HG02571 (cell line): ENCODE results near the gene YPEL1.
"Not testable (repeated sequence)": the region's sequence is repeated elsewhere in the genome, so short reads cannot be mapped to it uniquely, and the experiment has no call there.

ENCODE experiments used
- ATAC-seq: cut with Tn5 transposase; IDR thresholded peaks from one replicate; pipeline ENCODE4 v1.9.1; 2021; ENCODE audit warnings: mild to moderate bottlenecking, moderate library complexity; ENCODE audit not compliant: unreplicated experiment

The YPEL1 gene

DNA sequence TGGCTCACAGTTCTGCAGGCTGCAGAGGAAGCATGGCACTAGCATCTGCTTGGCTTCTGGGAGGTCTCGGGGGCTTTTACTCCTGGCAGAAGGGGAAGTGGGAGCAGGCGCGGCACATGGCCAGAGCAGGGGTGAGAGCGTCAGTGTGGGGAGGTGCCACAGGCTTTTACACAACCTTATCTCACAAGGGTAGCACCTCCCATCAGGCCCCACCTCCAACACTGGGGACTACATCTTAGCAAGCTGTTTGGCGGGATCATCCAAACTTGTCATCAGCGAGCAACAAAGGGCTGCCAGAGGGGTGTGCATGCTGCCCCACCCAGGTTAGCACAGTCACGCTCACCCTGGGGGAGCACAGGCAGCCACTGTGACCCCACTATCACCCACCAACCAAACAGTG lies 18.9 kb upstream of the YPEL1 start:
- no peak for ATAC-seq

DNA sequence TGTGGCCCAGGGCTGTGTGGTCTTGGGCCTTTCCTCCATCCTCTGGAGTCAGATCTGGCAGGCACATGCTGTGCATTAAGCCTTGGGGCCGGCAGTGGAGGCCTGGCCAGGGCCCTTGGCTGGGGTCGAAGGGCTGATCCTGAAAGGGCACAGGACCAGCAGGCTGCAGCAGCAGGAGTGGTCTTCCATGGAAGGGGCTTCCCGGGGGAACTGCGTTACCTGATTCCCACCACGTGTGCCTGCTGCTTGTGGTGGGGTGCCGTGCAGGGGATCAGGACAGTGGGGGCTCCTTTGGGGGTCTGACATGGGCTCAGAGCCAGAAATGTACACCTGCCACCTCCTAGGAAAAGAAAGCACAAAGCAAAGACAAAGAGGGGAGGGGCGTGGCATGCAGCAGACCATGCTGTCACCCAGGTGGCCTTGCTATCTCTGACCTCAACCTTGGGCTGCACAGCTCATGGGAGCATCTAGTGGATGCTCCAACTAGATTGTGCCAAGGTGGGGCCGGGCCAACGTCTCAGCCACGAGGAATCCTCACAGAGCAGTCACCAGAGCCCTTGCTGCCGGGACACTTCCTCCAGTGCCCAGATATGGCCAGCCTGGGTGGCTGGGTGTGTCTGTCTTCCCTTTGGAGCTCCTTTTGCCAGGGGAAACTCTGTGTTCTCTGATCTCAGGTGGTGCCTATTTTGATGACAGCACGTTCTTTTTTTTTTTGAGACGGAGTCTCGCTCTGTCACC lies 17.9 kb upstream of the YPEL1 start:
- no peak for ATAC-seq

DNA sequence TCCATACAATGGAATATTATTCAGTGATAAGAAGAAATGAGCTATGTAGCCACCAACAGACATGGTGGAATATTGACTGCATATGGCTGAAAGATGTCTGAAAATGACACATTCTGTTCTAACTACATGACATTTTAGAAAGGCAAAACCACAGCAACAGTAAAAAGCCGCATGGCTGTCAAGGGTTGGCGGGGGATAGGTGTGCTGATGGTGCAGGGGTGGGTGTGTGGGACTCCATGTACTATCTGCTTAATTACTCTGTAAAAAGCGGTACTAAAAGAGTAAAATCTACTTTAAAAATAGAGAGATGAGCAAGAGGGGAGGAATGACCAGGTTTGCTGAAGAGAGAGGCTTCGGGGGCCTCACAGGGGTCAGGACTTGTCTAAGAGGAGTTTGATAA lies 16.7 kb upstream of the YPEL1 start:
- ATAC-seq, result no peak

DNA sequence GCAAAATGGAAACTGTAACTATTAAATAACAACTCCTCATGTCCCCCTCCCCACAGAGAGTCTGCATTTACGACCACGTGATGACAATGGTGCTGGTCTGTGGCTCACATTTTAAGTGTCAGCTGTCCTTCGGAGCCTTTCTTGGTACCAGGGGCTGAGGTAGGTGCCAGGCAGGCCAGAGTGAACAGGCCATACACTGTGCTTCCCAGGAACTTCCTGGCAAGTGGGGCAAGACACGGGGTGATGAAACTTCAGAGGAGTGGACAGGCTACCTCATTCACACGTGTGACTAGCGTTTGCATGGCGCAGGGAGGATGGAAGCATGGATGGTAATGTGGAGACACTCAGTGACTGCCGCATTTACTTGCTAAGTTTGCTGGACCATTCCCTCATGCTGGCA lies 10.4 kb upstream of the YPEL1 start:
- no peak for ATAC-seq

DNA sequence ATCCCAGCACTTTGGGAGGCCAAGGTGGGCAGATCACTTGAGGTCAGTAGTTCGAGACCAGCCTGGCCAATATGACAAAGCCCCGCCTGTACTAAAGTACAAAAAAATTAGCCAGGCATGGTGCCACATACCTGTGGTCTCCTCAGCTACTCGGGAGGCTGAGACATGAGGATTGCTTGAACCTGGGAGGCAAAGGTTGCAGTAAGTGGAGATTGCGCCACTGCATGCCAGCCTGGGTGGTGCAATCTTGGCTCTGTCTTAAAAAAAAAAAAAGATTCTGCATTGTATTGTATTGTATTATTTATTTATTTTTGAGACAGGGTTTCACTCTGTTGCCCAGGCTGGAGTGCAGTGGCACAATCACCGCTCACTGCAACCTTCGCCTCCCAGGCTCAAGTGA lies 9.3 kb upstream of the YPEL1 start:
- ATAC-seq, result not testable (repeated sequence)

DNA sequence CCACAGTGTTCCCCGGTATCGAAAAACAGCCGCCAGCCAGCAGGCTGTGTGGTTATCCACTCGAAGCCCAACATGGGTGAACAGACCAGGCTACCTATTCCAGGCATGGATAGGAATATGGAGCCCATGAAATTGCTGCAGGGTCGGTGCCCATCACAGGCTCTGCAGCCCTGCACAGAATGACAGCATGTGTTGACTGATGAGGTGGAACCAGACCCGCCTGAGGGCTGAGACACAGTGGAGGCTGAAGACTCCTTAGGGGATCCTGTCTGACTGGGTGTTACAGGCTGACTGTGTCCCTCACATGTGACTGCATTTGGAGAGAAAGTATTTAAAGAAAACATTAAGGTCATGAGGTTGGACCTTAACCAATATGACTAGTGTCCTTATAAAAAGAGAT lies 6.2 kb upstream of the YPEL1 start:
- ATAC-seq, result no peak

DNA sequence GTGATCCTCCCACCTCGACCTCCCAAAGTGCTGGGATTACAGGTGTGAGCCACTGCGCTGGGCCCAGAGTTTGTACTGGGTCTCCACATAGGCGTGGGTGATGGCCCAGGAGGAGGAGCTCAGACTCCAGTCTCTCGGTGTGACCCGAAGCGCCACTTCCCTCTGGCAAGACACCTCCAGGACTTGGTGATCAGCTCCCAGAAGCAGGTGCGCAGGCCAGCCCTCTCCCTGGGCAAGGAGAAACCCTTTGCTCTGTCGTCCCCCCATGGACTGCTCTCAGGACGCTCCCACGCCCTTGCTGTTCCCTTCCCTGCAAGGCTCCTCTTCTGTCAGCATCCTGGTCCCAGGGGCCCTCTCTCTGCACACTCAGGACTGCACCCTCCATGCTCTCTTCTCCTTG lies 5.5 kb upstream of the YPEL1 start:
- no peak for ATAC-seq

DNA sequence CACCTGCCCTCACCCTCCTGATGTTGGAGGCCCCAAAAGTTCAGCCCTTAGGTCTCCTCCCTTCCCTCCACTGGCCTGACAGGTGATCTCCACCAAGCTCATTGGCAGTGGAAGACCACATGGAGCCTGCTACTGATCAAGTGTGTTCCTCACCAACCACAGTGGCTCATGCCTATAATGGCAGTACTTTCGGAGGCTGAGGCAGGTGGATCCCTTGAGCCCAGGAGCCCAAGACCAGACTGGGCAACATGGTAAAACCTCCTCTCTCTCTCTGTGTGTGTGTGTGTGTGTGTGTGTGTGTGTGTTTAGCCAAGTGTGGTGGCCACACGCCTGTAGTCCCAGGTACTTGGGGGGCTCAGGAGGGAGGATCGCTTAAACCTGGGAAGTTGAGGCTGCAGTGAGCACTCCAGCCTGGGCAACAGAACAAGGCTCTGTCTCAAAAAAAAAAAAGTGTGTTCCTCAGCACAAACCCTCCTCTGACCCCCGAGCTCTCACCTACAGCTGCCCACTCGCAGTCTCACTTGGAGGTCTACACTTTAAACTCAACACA lies 4.3 kb upstream of the YPEL1 start:
- no peak for ATAC-seq

DNA sequence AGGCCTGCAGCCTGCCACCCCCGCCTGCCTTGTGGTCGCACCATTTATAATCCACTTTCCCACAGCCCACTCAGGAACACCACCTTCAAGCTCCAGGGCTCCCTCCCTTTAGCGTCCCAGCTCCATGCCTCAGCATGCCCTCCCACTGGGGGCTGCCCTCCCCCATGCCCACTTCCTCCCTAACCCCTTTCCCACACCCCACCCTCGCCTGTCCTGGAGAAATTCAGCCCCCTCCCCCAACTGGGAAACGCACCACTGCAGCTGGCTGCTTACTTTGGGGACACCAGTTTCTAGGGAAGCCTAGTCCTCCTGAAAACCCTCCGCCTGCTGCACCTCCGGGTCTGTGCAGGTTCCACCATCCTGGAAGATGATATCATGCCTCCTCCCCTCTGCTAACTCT lies 3.4 kb upstream of the YPEL1 start:
- no peak for ATAC-seq

DNA sequence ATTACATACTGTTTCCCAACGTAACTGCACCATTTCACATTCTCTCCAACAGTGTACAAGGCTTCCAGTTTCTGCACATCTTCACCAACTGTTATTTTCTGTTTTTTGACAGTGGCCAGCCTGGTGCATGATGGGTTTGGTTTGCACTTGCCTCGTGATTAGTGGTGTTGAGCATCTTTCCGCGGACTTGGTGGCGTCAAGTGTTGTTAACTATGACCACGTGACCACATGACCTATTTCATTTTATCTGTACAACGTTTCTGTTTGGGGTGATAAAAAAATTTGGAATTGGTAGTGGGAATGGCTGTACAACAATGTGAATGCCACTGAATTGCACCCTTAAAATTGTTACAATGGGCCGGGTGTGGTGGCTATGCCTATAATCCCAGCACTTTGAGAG lies 2.5 kb upstream of the YPEL1 start:
- no peak for ATAC-seq

DNA sequence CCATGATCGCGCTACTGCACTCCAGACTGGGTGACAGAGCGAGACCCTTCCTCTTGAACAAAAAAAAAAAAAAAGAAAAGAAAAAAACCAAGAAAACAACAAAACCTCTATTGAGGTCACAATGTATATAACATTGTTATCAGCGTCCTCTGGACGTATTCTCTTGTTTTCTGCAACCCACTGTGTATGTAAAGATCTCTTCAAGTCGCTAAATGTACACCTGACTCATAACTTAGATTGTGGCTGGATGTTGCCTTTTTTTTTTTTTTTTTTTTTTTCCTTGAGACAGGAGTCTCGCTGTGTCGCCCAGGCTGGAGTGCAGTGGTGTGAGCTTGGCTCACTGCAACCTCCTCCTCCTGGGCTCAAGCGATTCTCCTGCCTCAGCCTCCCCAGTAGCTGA lies 1.4 kb upstream of the YPEL1 start:
- ATAC-seq, result no peak

DNA sequence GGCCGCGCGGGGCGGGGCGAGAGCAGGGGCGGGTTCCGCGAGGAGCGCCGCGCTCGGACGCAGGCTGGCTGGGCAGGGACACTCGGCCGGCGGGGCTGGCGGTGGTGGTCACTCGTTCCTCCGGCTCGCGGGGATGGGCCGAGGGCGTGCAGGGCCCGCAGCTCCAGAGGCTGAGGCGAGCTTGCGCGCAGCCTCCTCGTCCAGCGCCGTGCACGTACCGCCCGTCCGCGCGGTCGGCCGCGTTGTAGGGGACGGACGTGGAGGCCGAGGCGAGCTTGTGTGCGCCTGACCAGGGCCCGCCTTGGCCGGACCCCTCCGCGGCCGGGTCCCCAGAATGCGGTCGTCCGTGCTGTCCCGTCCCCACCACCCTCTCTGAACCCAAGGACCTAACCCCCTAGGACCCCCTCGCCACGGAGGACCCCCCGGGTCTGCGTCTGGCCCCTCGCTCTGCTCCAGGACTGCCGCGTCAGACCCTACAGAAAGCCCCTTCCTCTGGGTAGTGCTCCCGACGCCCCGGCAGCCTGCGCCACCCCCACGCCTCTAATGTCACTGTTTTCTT lies 569 bp upstream of the YPEL1 start:
- no peak for ATAC-seq

DNA sequence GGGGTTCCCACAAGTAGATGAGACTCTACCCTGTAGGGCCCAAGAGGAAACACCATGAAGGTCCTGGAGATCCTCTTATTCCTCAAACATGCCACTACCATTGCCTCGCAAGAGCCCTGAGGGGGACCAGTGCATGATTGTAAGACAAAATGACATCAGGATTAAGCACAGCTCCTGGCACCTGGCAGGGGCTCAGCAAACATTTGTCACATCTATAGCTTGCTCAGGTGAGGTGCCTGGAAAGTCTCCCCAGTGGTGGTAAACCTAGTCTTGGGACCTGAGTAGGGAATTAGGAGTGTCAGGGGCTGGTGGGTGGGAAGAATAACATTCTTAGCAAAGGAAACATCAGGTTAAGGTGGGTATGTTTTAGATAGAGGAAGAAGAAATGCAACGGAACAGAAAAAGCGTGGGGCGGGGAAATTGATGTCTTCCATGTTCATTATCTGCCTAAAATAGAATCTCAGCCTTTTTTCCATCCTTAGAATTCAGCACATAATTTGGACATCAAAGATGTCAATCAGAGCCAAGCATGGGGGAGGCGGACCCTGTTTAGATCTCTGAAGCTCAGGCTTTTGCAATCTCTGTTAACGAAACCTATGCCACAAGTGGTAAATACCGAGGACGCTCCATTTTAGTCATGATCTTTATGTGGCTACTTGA lies 924 bp downstream of the YPEL1 start:
- no peak for ATAC-seq

DNA sequence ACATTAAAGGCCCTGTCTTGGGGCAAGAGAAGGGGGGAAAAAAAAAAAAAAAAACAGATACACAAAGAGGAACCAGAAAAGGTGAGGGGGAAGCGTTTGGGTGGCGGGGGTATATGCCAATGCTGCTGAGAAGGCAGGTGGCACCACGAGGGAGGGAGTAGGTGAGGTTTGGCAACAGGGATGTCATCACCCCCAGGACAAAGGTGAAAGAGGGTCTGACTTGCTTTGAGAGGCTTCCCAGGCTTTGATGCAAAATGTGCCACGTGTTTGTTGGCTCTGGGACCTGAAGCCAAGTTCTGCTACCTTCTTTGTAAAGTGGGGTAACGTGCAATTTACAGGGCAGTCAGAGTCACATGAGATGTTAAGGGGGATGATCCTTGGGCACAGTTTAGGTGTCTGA lies 4.1 kb downstream of the YPEL1 start:
- no peak for ATAC-seq

DNA sequence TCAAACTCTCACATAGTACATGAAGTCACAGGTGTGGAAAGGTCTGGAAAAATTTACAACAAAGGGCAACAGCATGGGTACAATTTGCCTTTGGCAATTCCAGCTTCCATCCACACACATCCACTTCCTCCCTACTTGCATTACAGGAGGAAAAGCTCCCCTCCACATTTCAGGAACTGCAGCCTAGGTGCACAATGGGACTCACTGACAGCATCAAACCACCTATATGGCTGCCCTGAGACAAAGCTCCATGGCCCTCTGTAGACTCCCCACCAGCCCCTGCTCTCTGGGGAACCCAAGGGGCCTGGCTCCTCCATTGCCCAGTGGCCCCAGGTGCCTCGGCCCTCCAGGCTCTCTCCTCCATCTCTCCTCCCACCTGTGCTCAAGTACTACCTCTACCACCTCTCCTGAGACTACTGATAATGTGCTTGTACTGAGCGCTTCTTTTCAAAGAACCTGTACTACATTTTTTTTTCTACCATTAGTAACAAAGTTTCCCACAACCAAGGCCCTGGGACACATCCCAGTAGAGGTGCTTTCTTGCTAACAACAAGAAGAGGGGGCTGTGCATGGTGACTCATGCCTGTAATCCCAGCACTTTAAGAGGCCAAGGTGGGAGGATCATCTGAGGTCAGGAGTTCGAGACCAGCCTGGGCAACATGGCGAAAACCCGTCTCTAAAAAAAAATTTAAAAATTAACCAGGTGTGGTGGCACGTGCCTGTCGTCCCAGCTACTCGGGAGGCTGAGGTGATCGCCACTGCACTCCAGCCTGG lies 4.9 kb downstream of the YPEL1 start:
- no peak for ATAC-seq

DNA sequence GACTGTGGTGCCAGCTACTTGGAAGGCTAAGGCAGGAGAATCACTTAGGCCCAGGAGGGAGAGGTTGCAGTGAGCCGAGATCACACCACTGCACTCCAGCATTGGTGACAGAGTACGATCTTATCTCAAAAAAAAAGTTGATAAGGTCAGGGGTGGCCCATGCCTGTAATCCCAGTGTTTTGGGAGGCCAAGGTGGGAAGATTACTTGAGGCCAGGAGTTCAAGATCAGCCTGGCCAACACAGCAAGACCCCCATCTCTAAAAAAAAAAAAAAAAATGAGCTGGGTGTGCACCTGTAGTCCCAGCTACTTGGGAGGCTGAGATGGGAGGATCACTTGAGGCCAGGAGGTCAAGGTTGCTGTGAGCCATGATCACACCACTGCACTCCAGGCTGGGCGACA lies 6.4 kb downstream of the YPEL1 start:
- ATAC-seq, result not testable (repeated sequence)

DNA sequence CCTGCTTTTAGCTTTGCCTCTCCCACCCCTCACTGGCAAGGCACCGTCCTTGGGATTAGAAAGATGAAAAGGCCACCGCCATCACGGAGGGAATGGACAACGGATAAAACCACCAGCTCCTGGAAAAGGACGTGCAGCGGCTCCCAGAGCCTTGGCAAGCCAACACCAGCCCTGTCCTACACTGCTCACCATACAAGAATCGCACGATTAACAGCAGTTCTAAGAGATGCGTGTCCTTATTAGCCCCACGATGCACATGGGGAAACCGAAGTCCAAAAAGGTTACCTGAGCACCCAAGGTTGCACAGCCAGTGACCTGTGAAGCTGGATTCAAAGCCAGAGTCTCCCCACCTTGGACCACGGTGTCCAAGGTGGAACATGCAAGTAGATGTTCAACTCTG lies 7.3 kb downstream of the YPEL1 start:
- no peak for ATAC-seq

DNA sequence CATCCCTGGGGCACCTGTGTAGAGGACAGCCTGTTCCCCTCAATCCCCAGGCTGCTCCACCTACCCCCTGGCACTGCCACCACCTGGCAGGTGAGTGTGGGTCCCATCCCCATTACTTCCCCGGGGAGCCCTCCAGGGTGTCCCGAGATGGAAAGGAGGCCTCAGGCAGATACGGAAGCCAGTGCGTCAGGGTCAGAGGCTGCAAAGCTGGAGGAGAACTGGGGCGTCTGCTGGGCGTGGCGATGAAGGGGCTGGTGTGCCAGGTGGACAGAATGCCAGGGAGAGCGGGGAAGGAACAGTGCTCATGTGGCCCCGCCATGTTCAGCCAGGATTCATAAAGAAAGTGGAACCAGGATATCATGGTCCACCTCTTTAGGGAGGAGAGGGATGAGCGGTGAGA lies 7.8 kb downstream of the YPEL1 start:
- ATAC-seq, result no peak

DNA sequence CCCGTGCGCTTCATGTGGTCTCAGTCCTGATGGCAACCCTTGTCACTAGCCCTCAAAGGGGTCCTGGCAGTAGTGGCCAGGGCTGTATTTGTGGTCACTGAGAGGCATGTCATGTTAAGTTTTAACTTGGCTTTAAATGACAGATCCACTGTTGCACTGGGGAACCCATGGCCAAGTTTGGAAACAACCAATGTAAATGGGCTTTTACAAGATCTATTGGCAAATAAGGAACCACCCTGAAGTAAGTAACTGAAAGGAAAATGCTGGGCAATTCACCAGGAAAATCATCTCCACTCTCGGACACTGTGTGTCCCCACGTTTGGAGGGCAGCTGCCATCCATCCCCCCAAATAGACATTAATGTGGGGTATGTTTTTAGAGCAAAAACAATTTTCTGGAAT lies 8.4 kb downstream of the YPEL1 start:
- ATAC-seq, result no peak

DNA sequence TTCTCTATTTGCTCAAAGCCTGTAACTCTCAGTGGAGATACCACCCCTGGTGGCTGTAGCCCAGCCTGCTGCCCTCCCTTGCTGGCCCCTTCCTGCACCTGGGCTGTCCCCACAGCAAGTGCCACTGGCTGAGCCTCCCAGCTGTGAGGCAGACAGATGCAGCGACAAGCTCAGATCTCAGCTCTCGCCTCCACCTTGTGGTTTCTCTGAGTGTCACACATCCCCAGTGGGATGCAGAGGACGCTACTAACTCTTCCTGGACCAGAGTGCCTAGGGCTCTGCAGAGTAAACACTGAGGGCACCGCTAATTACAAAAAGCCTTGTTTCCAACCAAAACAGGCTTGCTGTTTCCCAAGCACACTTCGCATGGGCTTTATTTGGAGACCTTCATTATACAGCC lies 8.9 kb downstream of the YPEL1 start:
- ATAC-seq, result no peak

DNA sequence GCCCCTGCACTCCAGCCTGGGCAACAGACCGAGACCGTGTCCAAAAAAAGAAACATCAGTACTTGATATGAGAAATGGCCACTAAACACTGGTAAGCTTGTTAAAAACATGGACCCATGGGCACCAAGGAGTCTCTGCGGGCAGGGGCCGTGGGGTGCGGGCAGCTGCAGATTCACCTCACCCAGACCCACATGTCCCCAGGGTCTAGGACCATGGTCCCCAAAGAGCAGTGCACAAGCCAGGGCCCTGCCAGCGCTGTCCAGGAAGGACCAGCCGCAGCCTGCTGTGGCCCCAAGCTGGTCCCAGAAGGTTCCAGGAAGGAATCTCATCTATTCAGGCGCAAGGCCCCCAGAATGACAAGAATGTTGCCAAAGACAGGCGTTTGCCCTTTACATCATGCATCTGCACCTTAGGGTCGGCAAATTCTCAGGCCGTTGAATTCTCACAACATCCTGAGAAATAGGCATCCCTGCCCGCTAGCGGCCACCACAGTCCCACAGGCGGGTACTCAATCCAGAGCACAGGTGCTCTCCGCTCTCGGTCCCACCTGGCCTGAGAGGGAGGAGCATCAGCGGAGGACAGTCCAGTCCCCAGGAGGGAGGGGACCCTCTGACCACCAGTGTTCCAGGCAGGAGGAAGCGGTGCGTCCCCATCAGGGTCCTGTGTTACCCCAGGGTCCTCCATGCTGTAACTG lies 9.5 kb downstream of the YPEL1 start:
- ATAC-seq, result no peak
